ENCODE results near the gene HECTD4.
"Not testable (repeated sequence)": the region's sequence is repeated elsewhere in the genome, so short reads cannot be mapped to it uniquely, and the experiment has no call there.

The HECTD4 gene, protein sequence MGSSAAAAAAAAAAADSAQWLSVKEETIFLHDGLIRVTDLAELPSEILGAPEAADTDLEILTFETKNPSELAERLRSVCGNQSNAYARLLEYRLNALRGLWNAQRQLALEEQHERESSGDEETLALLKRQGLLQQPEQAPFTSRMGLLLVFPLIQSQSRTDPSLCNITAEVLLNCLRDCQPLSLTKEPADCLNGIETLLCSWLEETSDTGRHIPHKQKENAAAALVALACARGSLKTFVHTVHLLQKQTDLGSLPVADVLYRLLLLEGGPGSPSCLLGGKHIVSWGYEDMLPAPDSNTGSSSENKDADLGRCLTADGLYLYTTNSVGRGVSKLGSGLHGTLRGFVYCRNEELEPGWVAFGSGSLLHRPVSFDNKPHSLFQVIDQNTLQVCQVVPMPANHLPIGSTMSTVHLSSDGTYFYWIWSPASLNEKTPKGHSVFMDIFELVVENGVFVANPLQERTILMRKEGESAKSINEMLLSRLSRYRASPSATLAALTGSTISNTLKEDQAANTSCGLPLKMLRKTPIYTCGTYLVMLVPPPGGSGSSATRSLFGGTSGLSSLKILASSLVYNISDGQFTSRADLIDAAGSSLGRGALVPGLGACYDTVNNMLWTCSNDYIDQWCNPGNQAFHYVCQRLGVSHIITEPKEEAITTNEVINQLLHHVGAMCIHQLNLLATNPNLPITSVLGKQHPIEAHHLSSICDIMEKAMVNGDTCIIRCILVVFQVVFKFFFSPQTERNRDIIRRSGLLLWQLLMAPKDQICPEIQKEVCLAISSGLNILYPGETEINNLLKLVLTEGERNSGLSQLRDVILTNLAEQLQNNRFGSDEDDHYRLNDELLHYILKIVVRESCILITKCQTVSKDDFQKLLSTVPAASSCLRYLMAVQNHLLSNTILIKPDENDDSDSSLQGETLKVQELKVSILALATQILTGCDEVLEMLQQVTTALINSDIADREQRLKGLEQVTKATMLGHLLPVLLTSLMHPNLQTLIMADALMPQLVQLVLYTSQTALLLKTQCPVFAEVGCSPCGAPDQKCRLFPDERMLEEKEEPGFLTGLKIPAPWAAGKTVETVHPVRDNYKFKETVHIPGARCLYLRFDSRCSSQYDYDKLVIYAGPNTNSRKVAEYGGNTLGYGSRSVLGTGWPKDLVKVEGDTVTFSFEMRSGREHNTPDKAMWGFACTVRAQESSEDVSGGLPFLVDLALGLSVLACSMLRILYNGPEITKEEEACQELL (N-terminal part only)

DNA sequence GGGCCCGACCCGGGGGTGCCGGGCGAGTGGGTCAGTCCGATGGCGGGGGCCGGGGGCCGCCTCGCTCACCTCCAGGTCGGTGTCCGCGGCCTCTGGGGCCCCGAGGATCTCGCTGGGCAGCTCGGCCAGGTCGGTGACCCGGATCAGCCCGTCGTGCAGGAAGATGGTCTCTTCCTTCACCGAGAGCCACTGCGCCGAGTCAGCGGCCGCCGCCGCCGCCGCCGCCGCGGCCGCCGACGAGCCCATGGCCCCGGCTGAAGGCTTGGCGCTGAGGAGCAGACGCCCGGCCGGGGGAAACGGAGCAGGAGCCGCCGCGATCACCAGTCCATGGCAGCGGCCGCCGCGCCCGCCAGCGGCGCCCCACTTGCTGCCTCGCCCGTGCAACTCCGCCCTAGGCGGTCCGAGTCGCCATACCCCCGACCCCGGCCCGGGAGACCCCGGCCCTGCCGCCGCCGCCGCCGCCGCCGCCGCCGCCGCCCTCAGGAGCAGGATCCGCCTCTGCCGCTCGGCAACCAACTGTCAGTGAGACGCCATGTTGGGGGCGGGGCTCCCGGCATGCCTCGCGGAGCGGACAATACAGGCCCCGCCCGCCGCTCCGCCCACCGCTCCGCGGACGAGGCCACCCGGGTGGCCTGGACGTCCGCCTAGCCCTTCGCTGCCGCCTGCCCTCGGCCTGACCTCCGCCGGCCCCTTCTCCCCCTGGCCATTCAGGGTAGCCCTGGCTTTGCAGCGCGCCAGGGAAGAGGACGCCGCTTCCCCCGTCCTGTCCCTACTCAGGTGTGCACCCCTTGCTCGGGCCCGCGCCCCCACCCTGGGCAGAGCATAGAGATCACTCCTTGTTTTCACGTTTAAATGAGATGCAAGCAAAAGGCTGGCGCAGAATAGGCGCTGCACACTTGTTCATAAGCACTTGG lies at the start of gene HECTD4:
Gene HECTD4, minus strand, starts transcription at position 549 of the 914 bp plus-strand sequence. Its CDS starts 303 bp downstream, at position 246.
- peak; percentile 86 for DNase-seq (ENCODE audit: low read depth)

DNA sequence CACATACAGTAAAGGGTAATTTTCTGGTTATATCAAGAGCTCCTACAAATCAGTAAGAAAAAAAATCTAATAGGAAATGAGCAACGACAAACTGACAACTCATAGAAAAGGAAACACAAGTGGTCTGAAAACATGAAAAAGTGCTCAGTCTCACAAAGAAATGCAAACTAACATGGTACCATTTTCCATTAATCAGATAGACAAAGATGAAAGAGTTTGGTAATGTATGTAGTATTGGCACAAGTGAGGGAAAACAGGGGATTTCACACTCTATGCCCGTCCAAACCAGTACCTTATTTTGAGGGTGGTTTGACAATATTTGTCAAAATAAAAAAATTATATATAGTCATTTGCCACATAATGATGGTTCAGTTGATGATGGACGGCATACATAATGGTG lies 49.7 kb upstream of the HECTD4 start:
- no peak for DNase-seq (ENCODE audit: low read depth)

DNA sequence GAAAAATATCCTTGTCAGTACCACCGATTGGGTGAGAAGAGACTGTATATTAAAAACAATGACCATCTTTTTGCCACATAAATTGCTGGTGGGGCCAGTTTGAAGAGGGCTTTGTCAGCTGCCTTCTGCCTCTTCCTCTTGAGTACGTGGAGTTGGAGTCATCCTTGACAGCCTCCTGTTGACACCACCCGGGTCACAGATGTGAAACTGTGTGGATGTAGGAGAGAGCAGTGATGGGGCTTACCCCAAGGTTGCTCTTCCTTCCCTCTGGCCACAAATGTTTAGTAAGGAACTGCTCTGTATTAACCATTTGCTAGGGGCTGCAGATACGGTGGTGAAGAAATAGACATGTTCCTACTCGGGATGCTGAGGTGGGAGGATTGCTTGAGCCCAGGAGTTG lies 48.7 kb upstream of the HECTD4 start:
- no peak for DNase-seq (ENCODE audit: low read depth)

DNA sequence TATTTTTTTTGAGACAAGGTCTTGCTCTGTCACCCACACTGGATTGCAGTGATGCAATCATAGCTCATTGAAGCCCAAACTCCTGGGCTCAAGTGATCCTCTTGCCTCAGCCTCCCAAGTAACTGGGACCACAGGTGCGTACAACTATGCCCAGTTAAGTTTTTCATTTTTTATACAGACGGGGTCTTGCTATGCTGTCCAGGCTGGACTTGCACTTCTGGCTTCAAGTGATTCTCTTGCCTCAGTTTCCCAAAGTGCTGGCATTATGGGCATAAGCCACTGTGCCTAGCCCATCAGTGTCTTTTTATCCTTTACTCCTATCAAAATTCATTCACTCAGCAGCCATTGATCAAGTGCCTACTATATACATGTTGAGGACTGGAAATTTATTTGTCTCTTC lies 45.5 kb upstream of the HECTD4 start:
- no peak for DNase-seq (ENCODE audit: low read depth)

DNA sequence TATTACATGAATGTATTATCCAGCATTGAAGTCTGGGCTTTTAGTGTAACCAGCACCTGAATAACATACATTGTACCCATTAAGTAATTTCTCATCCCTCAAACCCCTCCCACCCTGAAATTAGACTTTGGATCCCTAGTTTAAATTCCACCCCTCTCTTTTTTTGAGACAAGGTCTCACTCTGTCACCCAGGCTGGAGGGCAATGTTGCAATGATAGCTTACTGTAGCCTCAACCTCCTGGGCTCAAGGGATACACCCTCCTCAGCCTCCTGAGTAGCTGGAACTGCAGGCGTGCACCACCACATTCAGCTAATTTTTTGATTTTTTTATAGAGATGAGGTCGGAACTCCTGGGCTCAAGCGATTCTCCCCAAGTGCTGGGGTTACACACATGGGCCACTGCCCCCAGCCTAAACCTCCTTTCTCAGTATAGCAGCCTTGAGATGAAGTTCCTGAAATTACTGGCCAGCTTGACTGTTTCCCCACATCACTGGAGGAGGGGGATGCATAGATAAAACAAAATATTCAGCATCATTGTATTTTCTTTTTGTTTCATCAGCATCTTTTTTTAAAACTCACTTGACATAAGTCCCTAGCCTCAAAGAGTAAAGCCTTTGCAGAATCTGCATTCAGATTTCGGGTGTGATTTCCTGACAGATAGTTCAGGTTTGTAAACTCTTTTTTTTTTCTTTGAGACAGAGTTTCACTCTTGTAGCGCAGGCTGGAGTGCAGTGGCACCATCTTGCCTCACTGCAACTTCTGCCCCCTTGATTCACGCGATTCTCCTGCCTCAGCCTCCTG lies 43.6 kb upstream of the HECTD4 start:
- no peak for DNase-seq (ENCODE audit: low read depth)

DNA sequence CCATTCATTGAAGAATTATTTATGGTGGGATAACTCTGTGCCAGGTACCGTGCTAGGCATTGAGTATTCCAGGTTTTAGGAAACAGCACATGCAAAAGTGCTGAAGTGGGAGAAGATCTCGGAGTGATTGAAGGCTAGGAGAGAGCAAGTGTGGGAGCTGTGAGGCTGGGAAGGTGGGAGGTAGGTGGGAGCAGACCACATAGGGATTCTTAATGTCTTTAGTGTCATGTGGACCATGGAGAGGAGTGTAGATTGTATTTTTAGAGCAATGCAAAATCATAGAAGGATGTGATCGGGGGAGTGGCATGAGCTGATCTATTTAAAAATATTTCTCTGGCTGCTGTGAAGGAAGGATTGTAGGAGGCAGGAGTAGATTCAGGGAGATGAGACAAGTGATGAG lies 41.9 kb upstream of the HECTD4 start:
- no peak for DNase-seq (ENCODE audit: low read depth)

DNA sequence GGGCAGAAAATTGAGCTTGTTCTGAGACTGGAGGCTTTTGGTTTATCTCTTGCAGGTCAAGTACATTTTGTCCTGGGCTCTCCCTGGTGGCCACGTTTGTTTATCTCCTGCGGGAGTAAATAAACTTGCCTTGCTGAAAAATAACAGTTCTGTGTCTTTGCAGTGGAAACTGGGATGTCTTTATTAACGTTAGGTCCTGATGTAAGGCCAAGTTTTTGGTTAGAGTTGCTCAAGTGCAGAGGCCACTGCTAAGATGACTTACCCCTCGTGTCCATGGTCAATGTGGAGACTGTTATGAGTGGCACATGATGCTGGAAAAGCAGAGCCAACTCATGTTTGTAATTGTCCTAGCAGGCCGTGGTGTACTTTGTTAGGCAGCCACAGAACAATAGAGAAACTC lies 40.3 kb upstream of the HECTD4 start:
- DNase-seq (ENCODE audit: low read depth) = no peak

DNA sequence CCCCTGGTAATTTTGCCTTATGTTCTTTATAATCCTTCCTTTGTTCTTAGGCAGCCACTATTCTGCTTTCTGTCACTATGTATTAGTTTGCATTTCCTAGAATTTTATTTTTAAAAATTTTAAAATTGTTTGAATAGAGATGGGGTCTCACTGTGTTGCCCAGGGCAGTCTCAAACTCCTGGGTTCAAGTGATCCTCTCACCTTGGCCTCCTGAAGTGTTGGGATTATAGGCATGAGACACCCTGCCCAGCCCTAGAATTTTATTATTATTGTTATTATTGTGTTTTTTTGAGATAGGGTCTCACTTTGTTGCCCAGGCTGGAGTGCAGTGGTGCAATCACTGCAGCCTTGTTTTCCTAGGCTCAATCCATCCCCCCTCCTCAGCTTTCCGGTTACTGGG lies 39.1 kb upstream of the HECTD4 start:
- DNase-seq (ENCODE audit: low read depth) = no peak

DNA sequence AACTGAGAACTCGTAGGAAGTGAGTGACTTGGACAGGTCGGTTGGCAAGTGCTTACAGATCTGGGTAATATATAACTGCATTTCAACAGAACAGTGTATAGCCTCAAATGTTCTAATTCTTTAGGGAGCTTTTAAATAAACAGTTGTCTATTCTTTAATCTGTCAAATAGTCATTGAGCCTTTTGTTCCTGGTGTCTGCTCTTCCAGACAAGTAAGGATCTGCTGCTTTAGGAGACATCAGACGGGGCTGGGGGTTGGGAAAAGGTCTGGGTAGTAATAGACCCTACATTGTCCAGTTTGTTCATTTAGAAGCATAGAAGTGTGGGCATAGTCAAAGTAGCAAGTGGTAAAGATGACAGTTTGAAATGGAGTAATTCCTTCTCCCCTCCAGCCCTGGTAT lies 38.5 kb upstream of the HECTD4 start:
- no peak for DNase-seq (ENCODE audit: low read depth)

DNA sequence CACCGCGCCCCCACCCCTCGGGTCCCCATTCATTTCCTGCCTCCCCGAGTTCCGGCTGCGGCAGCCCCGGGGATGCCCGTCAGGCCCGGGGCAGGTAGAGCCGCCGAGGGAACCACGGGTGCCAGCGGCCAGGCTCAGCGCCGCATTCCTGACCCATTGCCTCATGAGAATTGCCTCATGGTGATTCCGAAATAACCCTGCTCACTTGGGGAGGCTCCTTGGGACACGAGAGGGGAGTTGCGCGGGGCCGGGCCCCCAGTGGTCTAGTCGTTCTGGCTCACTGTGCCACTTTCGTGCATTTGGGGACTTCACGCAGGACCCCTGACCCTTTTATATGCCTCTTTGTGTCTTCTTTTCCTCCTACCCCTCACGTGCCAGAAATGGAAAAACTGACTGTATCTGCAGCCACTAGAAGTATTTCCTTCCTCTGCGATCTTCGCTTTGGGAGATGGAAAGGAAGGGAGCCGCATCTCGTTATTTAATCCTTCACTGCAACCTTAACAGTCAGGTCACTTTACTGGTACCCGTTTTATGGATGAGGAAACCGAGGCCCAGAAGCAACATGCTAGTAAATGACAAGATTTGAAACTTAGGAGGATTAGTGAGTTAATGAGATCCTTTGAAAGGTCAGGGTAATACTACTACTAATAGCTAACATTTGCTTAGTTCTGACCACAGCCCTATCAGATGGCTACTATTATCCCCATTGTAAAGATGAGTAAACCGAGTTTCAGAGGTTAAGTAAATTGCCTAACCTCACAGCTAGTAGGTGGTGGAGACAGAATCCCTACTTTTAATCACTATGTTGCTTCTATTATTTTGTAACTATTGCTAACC lies 37.3 kb upstream of the HECTD4 start:
- DNase-seq (ENCODE audit: low read depth) = no peak

DNA sequence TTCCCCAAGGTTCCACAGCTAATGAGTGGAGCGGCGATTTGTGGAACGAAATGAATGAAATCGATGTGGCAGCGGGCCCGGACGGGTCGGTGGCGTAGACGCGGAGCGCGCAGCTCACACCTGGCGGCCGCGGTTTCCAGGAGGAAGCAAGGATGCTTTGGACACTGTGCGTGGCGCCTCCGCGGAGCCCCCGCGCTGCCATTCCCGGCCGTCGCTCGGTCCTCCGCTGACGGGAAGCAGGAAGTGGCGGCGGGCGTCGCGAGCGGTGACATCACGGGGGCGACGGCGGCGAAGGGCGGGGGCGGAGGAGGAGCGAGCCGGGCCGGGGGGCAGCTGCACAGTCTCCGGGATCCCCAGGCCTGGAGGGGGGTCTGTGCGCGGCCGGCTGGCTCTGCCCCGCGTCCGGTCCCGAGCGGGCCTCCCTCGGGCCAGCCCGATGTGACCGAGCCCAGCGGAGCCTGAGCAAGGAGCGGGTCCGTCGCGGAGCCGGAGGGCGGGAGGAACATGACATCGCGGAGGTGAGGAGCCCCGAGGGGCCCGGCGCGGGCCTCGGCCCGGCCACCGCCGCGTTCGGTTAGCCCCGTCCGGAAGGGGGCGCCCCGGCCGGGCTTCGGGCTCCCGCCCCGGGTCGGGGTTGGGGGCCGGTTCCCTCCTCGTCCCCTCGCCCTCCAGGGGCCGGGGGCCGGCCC lies 36.5 kb upstream of the HECTD4 start, which contains the start of gene PTPN11:
Gene PTPN11, plus strand, starts transcription at position 340 of the 689 bp plus-strand sequence. Its CDS starts 165 bp downstream, at position 505.
- peak; percentile 83 for DNase-seq (ENCODE audit: low read depth)

DNA sequence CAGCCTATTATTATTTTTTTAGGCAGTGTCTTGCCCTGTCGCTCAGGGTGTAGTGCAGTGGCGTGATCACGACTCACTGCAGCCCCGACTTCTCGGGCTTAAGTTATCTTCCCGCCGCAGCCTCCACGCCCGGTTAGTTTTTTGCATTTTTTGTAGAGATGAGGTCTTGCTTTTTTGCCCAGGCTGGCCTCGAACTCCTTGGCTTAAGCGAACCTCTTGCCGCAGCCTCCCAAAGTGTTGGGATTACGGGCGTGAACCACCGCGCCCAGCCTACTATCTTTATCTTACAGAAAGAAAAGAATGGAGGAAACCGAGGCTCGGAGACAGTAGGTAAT lies 36.0 kb upstream of the HECTD4 start:
- no peak for DNase-seq (ENCODE audit: low read depth)

DNA sequence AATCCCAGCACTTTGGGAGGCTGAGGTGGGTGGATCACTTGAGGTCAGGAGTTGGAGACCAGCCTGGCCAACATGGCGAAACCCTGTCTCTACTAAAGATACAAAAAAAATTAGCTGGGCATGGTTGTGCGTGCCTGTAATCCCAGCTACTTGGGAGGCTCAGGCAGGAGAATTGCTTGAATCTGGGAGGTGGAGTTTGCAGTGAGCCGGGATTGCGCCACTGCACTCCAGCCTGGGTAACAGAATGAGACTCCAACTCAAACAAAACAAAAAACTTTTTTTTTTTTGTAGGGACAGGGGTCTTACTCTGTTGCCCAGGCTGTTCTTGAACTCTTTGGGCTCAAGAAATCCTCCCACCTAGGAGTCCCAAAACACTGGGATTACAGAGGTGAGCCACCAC lies 33.2 kb upstream of the HECTD4 start:
- DNase-seq (ENCODE audit: low read depth) = not testable (repeated sequence)

DNA sequence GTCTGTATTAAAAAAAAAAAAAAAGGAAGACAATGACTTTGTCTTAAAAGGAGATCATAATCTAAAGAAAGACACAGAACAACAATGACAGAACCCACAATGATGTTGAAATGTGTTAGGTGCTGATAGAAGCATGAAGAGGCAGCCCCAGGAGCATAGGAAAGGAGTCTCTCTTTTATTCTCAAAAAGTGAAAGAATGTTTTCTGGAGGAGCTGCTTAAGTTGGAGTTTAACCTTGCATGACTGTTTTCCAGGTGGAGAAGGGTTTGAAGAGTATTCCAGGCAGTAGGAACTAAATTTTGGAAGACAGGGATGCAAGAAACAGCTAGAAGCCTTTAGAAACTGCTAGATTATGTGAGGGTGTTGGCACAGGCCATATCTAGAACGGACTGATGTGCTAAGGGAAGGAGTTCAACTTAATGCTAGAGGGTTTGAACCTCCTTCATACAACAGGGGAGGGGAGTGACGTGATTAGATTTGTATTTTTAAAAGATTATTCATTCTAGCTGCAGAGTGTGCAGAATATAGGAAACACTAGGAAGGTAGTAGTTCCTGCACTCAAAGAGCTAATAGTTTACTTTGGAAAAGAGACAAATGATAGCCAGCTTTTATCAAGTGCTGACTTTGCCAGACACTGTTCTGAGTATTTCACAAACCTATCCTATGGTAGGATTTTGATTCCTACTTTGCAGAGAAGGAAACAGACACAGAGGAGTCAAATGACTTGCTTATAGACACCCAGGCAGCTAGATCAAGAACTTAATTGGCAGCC lies 31.8 kb upstream of the HECTD4 start:
- DNase-seq (ENCODE audit: low read depth) = no peak

DNA sequence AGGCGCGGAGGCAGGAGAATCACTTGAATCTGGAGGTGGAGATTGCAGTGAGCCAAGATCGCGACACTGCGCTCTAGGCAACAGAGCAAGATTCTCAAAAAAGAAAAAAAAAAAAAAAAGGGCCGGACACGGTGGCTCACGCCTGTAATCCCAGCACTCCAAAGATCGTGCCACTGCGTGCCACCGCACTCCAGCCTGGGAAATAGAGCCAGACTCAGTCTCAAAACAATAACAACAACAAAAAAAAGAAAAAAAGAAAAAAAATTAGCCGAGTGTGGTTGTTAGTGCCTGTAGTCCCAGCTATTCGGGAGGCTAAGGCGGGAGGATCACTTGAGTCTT lies 27.6 kb upstream of the HECTD4 start:
- DNase-seq (ENCODE audit: low read depth) = no peak

DNA sequence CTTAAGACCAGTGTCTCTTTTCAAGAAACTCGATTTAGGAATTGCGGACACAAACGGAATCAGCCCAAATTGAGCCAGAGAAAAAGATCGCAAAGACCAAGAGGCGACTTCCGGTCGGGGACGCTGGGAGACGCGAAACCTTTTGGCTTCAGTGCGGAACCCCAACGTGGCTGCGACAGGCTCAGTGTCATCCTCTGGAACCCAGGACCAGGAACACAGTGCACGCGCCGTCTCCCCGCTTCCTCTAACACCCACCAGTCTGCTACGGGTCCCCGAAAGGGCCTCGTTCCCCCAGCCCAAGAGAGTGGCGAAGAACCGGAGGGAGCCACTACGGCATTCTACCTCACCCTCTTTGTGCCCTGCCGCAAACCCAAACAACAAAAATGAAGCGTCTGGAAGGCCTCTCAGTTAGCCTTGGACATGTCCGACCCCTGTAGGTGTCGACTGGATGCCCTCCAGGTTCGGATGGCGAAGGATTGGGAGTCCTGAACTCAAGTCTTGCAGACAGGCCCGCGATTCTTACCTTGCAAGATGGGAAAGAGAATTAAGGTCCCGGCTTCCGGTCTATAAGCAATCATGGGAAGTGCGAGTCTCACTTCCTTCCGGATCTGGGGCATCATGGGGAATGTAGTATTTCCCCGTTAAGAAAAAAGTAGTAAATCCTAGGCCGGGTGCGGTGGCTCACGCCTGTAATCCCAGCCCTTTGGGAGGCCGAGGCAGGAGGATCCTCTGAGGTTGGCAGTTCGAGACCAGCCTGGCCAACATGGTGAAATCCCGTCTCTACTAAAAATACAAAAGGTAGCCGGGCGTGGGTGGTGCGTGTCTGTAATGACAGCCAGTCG lies 27.1 kb upstream of the HECTD4 start, which contains the start of gene RPL6:
Gene RPL6, minus strand, starts transcription at position 542 of the 842 bp plus-strand sequence. CDS start 949 bp downstream, outside the sequence.
- DNase-seq (ENCODE audit: low read depth) = peak; percentile 45

DNA sequence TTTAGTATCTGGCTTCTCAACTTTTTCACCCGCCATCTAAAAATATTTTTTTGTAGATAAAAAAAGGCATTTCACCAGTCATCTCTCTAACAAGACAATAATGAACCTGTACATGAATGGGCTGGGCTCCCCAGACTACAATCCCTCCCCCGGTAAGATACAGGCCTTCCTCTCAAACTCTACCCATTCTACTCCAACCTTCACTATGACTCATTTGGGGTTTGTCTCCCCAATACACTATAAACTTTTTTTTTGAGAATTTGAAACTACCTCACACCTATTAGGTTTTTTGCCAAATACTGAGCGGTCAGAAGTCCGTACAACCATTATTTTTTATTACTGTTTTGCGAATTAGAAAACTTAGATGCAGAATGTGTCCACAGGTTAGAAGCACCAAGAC lies 26.4 kb upstream of the HECTD4 start:
- no peak for DNase-seq (ENCODE audit: low read depth)
